SK-N-SH (cell line): ENCODE measurements around the gene PPM1L. TPM values are rescaled to one million over a fixed set of nuclear protein-coding genes. Genes with fewer than 3 reads are reported as not detected.
A peak's percentile ranks its signal among the peaks of the same experiment; 100 is the strongest.

Experiments
- CTCF ChIA-PET: fragments of 300-600, 350-600 bp; formaldehyde crosslinking; extraction: SDS; loops from one replicate; lab custom pipeline; 2021; lab: Yijun Ruan, JAX
- POLR2A ChIA-PET: fragments of 350-600 bp; sonication (Branson Sonifier 250); formaldehyde crosslinking; extraction: SDS; loops from one replicate; lab custom pipeline; 2020; ENCODE audit warnings: antibody characterized with exemption, inconsistent platforms; lab: Yijun Ruan, JAX
- DNase-seq: peaks from one replicate; pipeline ENCODE4 v3.0.0; 2012
- H2AFZ ChIP-seq: fragments of 200-600 bp; sonication (generic); 2 replicates; pipeline ENCODE4 v1.8.1; 2016; ENCODE audit warnings: antibody characterized with exemption, mild to moderate bottlenecking, low read depth
- H3F3A ChIP-seq: fragments of 200-600 bp; sonication (generic); replicated peaks from 2 replicates; pipeline ENCODE3; 2016; ENCODE audit warnings: antibody characterized with exemption, mild to moderate bottlenecking; ENCODE audit not compliant: insufficient read depth
- H3K27ac ChIP-seq, 2 experiments: fragments of 200-500 bp in 1 of 2; fragments of 200-600 bp in 1 of 2; sonication (Bioruptor generic) in 1 of 2; sonication (generic), shearing (Covaris generic) in 1 of 2; 2 replicates each; pipeline versions ENCODE4 v1.5.1 to v1.6.1; 2014 to 2016; ENCODE audit warnings: low read depth in 2 of 2, inconsistent platforms in 1 of 2, low read length in 1 of 2, mild to moderate bottlenecking in 1 of 2, mixed read lengths in 1 of 2
- H3K27me3 ChIP-seq: fragments of 200-600 bp; sonication (generic), shearing (Covaris generic); 2 replicates; pipeline ENCODE4 v1.6.1; 2016; ENCODE audit warnings: mixed run types; ENCODE audit not compliant: insufficient read depth
- H3K36me3 ChIP-seq, 2 experiments: fragments of 200-500 bp in 1 of 2; fragments of 200-600 bp in 1 of 2; sonication (Bioruptor generic) in 1 of 2; sonication (generic) in 1 of 2; replicated peaks in 1 of 2; 2 replicates each; pipeline versions ENCODE3 to v1.5.1; 2014 to 2016; ENCODE audit warnings: low read length in 1 of 2, mild to moderate bottlenecking in 1 of 2; ENCODE audit not compliant: insufficient read depth in 2 of 2, control insufficient read depth in 1 of 2
- H3K4me1 ChIP-seq, 2 experiments: fragments of 200-500 bp in 1 of 2; fragments of 200-600 bp in 1 of 2; sonication (Bioruptor generic) in 1 of 2; sonication (generic), shearing (Covaris generic) in 1 of 2; 2 replicates each; pipeline versions ENCODE4 v1.5.1 to v1.6.1; 2014 to 2016; ENCODE audit warnings: low read depth in 1 of 2, low read length in 1 of 2, mixed run types in 1 of 2; ENCODE audit not compliant: insufficient read depth in 2 of 2, control insufficient read depth in 1 of 2
- H3K4me2 ChIP-seq: fragments of 200-600 bp; sonication (generic), shearing (Covaris generic); 2 replicates; pipeline ENCODE4 v1.6.1; 2017; ENCODE audit warnings: mixed run types
- H3K4me3 ChIP-seq, 2 experiments: fragments of 200-500 bp in 1 of 2; fragments of 200-600 bp in 1 of 2; sonication (Bioruptor generic) in 1 of 2; sonication (generic), shearing (Covaris generic) in 1 of 2; 2 replicates each; pipeline versions ENCODE4 v1.5.1 to v1.8.1; 2014 to 2016; ENCODE audit warnings: low read depth in 2 of 2, inconsistent platforms in 1 of 2, low read length in 1 of 2, mild to moderate bottlenecking in 1 of 2, mixed read lengths in 1 of 2, moderate library complexity in 1 of 2
- H3K79me2 ChIP-seq: fragments of 200-600 bp; sonication (generic); 2 replicates; pipeline ENCODE4 v1.8.1; 2017; ENCODE audit warnings: mild to moderate bottlenecking; ENCODE audit not compliant: insufficient read depth
- H3K9ac ChIP-seq: fragments of 200-600 bp; sonication (generic); 2 replicates; pipeline ENCODE4 v1.6.1; 2017; ENCODE audit warnings: mixed run types
- H3K9me2 ChIP-seq: fragments of 200-600 bp; sonication (generic); 2 replicates; pipeline ENCODE4 v1.6.1; 2017; ENCODE audit warnings: mixed run types
- H3K9me3 ChIP-seq: fragments of 200-600 bp; sonication (generic); 2 replicates; pipeline ENCODE4 v1.6.1; 2017; ENCODE audit warnings: mixed run types, mild to moderate bottlenecking, moderate library complexity
- H4K20me1 ChIP-seq: fragments of 200-600 bp; sonication (generic); 2 replicates; pipeline ENCODE4 v1.6.1; 2017; ENCODE audit warnings: mild to moderate bottlenecking, mixed run types; ENCODE audit not compliant: insufficient read depth
- CHD2 ChIP-seq: fragments of 150-350 bp; IDR thresholded peaks from 2 replicates; pipeline ENCODE4 v1.6.1; 2018; ENCODE audit warnings: low read length; ENCODE audit not compliant: partially characterized antibody
- ELF1 ChIP-seq: IDR thresholded peaks from 2 replicates; pipeline ENCODE4 v1.4.0; 2012
- EP300 ChIP-seq, 2 experiments: IDR thresholded peaks; 2 replicates each; pipeline versions ENCODE4 v1.4.0 to v1.6.1; 2012; ENCODE audit warnings: borderline replicate concordance in 1 of 2, low read depth in 1 of 2, low read length in 1 of 2
- FOSL2 ChIP-seq: IDR thresholded peaks from 2 replicates; pipeline ENCODE4 v1.4.0; 2012; ENCODE audit warnings: low read depth, mild to moderate bottlenecking, moderate library complexity, borderline replicate concordance
- FOXJ3 ChIP-seq: sonication (generic); formaldehyde crosslinking; IDR thresholded peaks from 2 replicates; pipeline ENCODE4 v1.5.1; 2020; ENCODE audit warnings: mild to moderate bottlenecking, missing genetic modification reagents
- JUND ChIP-seq: IDR thresholded peaks from 2 replicates; pipeline ENCODE4 v1.4.0; 2012
- RAD21 ChIP-seq: IDR thresholded peaks from 2 replicates; pipeline ENCODE4 v1.6.1; 2012; ENCODE audit warnings: mild to moderate bottlenecking, low read length
- RCOR1 ChIP-seq: fragments of 150-350 bp; IDR thresholded peaks from 2 replicates; pipeline ENCODE4 v1.6.1; 2017; ENCODE audit warnings: antibody characterized with exemption, low read length
- SIN3A ChIP-seq: IDR thresholded peaks from 2 replicates; pipeline ENCODE4 v1.6.1; 2012; ENCODE audit warnings: low read depth, mild to moderate bottlenecking, low read length, moderate library complexity, borderline replicate concordance
- YY1 ChIP-seq: IDR thresholded peaks from 2 replicates; pipeline ENCODE4 v1.4.0; 2012; ENCODE audit warnings: low read depth, mild to moderate bottlenecking
- WGBS: methylation state at CpG from one replicate; pipeline ENCODE4 v1.1.6; 2017; ENCODE audit warnings: low lambda C conversion rate; 5-methylcytosine and 5-hydroxymethylcytosine counted together
- polyA plus RNA-seq, 3 experiments: library from polyadenylated mRNA; depleted of rRNA; stranded (reverse); fragments of >200 nt; gene quantifications; 2 replicates each; pipeline ENCODE4 v1.2.3, GENCODE V29; 2012
- TF ChIP-seq, protein P1 (sequence below): IDR thresholded peaks from 2 replicates; pipeline ENCODE4 v1.4.0; 2012; ENCODE audit warnings: low read depth
- TF ChIP-seq, protein P2 (sequence below): fragments of 150-350 bp; IDR thresholded peaks from 2 replicates; pipeline ENCODE4 v1.6.1; 2017; ENCODE audit warnings: antibody characterized with exemption, low read length, low read depth, borderline replicate concordance

Gene PPM1L
- polyA plus RNA-seq, 1 of the 3 experiments (the other 2 are of a cell fraction) = 0.16 TPM

DNA sequence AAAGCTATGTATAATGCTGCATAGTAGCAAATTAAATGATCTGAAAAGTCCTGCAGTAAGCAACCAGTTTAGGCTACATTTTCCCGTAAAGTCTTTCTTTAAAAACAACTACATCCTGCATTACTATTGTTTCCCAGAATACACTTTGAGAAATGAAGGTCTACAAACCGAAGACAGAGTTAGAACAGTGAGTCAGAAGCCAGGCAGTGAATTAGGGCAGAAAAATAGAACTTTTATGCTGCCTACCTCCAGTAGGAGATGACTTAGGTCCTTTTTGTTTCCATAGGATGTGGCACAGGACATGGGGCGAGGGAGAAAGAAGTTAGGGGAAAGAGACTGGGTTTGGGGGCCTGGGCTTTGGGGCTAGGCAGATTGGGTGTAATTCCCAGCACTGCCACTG, 127.3 kb downstream of the PPM1L start:
- no peaks in the 10 kb centered on the region for H3K27me3 ChIP-seq
- H3F3A ChIP-seq = no peaks in the 10 kb centered on the region
- H3K9ac ChIP-seq = no peak overlapping the region
- no peak overlapping the region for H3K4me3 ChIP-seq
- ChIA-PET POLR2A (no interaction called here), CTCF (no interaction called here)
- no peak overlapping the region for H3K27ac ChIP-seq
- no peaks in the 10 kb centered on the region for H4K20me1 ChIP-seq
- TF ChIP-seq SIN3A (no peak), YY1 (no peak), RCOR1 (no peak), FOSL2 (no peak), RAD21 (no peak), CHD2 (no peak)
- TF ChIP-seq, protein P1, sequence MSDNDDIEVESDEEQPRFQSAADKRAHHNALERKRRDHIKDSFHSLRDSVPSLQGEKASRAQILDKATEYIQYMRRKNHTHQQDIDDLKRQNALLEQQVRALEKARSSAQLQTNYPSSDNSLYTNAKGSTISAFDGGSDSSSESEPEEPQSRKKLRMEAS = no peak
- no peaks in the 10 kb centered on the region for H3K36me3 ChIP-seq
- no peaks in the 10 kb centered on the region for H3K79me2 ChIP-seq
- no peak for DNase-seq
- WGBS = 27% methylated on average over 3 of the region's 3 CpGs
- H2AFZ ChIP-seq = no peak overlapping the region
- H3K9me3 ChIP-seq = no peaks in the 10 kb centered on the region
- H3K9me2 ChIP-seq = no peaks in the 10 kb centered on the region
- no peak overlapping the region for H3K4me2 ChIP-seq
- peaks cover 0 to 8% of the 10 kb centered on the region in 2 experiments; a peak in 1 of 4 replicates for H3K4me1 ChIP-seq

DNA sequence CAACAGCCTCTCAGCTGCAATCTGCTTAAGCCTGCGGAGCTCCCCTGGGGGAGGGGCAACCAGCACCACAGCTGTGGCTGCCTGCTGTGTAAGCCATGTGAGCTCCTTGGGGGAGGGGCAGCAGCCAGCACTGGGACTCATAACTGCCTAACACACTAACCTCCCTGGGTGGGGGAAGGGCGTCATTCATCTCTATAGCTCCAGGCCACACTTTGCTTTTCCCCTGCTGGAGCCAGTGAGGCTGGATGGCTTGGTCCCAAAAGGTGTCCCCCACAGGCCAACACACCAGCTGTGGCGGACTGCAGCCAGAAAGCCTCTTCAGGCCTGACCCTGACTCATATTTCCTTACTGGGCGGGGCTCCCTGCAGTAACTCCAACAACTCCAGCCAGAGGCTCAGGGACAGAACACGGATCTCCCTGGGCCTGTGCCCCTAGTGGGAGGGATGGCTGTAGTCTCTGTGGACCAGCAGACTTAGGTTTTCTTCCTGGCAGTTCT, 129.8 kb downstream of the PPM1L start:
- DNase-seq = no peak
- CTCF ChIA-PET = no interaction called here
- POLR2A ChIA-PET = no interaction called here

DNA sequence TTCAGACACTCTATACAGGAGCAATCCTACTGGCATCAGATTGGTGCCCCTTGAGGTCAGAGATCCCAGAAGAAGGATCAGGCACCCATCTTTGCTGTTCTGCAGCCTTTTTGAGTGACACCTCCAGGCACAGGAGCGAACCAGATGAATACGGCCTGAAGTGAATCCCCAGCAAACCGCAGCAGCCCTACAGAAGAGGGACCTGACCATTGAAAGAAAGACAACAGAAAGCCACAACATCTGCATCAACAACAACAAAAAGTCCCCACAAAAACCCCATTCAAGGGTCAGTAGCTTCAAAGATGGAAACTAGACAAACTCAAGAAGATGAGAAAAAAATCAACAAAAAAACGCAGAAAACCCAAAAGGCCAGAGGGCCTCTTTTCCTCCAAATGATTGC, 130.4 kb downstream of the PPM1L start:
- Histone ChIP-seq H3K27ac (no peak overlapping the region), H3K4me1 (peaks cover 0 to 8% of the 10 kb centered on the region in 2 experiments; a peak in 1 of 4 replicates), H3K36me3 (no peaks in the 10 kb centered on the region), H2AFZ (no peak overlapping the region)
- no peak for TF ChIP-seq FOSL2
- no peak for TF ChIP-seq ELF1
- TF ChIP-seq JUND = no peak
- TF ChIP-seq, all 33 proteins: peak for 0
- no peak overlapping the region for H3K4me3 ChIP-seq
- H3K27me3 ChIP-seq = no peaks in the 10 kb centered on the region
- H3F3A ChIP-seq = no peaks in the 10 kb centered on the region
- no peaks in the 10 kb centered on the region for H3K9me3 ChIP-seq
- no peaks in the 10 kb centered on the region for H3K9me2 ChIP-seq
- no peak overlapping the region for H3K4me2 ChIP-seq
- no peaks in the 10 kb centered on the region for H3K79me2 ChIP-seq
- no peaks in the 10 kb centered on the region for H4K20me1 ChIP-seq
- WGBS = 73% methylated on average over 4 of the region's 4 CpGs
- ChIA-PET CTCF (no interaction called here), POLR2A (no interaction called here)
- H3K9ac ChIP-seq = no peak overlapping the region
- DNase-seq = no peak

More for the DNA sequence above, 129.8 kb downstream of the PPM1L start:
- no peak overlapping the region for H2AFZ ChIP-seq
- no peaks in the 10 kb centered on the region for H3K36me3 ChIP-seq
- peaks cover 0 to 8% of the 10 kb centered on the region in 2 experiments; a peak in 1 of 4 replicates for H3K4me1 ChIP-seq
- TF ChIP-seq JUND (no peak), FOXJ3 (CRISPR knock-in tag) (no peak), CHD2 (peak; percentile 72), EP300 (IDR thresholded peaks at IDR 0.05; ENCODE audit: borderline replicate concordance in 1 of 2, low read depth in 1 of 2, low read length in 1 of 2) (no peak)
- TF ChIP-seq, protein P2, sequence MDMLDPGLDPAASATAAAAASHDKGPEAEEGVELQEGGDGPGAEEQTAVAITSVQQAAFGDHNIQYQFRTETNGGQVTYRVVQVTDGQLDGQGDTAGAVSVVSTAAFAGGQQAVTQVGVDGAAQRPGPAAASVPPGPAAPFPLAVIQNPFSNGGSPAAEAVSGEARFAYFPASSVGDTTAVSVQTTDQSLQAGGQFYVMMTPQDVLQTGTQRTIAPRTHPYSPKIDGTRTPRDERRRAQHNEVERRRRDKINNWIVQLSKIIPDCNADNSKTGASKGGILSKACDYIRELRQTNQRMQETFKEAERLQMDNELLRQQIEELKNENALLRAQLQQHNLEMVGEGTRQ = no peak
- H3K9me2 ChIP-seq = no peaks in the 10 kb centered on the region
- no peaks in the 10 kb centered on the region for H3F3A ChIP-seq
- no peak overlapping the region for H3K4me3 ChIP-seq
- H3K79me2 ChIP-seq = no peaks in the 10 kb centered on the region
- H3K9me3 ChIP-seq = no peaks in the 10 kb centered on the region
- H3K9ac ChIP-seq = no peak overlapping the region
- H4K20me1 ChIP-seq = no peaks in the 10 kb centered on the region
- no peak overlapping the region; a peak in 1 of 4 replicates for H3K27ac ChIP-seq
- 43% methylated on average over 2 of the region's 5 CpGs for WGBS
- H3K4me2 ChIP-seq = no peak overlapping the region
- no peaks in the 10 kb centered on the region for H3K27me3 ChIP-seq
